ENCODE results near the gene ATF4. TPM values are rescaled to one million over a fixed set of nuclear protein-coding genes. Genes with fewer than 3 reads are reported as not detected.
A peak's percentile ranks its signal among the peaks of the same experiment; 100 is the strongest.

Gene ATF4
- total and polyA plus RNA-seq, 2 donors (not counting 3 experiments of a cell fraction or from before 2014, with no cell fraction given) = 312 to 668 TPM

GRCh38 chr22:39526736-39527171 is 6.4 kb downstream of the ATF4 start:
- ChIA-PET POLR2A (interaction anchor here (0.7 to 1.6 kb wide), 2 partner anchors 33 to 505 kb away, joined by 6 to 8 read pairs; no protein-coding TSS in a partner anchor), CTCF (interaction anchor here (1.8 to 6.4 kb wide), 2 partner anchors 12 to 29 kb away, joined by 5 to 130 read pairs; no protein-coding TSS in a partner anchor)
- no peak overlapping the region for H3K4me3 ChIP-seq (replicated peaks in 1 of 3; ENCODE audit: insufficient read depth in 1 of 3, low read depth in 1 of 3, low read length in 3 of 3)
- no peak for FAIRE-seq
- no peaks in the 10 kb centered on the region for H4K20me1 ChIP-seq (replicated peaks; ENCODE audit: control insufficient read depth, extremely low read depth, insufficient read depth, low read length)
- dilution Hi-C loops (cut with MboI; ENCODE audit: extremely low pct_ligation_motif_present, low sequenced_read_pairs) = no loop called here
- BruUV-seq (replicated peaks) = no TSS peak
- no peak overlapping the region for H2AFZ ChIP-seq (ENCODE audit: low read depth, low read length)
- intact Hi-C loops (cut with micrococcal nuclease) = loop anchor here (10.0 kb wide), 2 partner anchors 272 to 352 kb away; no protein-coding TSS in a partner anchor
- H3K27ac ChIP-seq (ENCODE audit: insufficient read depth, low read depth, low read length) = no peak overlapping the region
- no peak for TF ChIP-seq MAX (IDR thresholded peaks at IDR 0.05; ENCODE audit: insufficient read depth, insufficient read length)
- peak; percentile 26 for TF ChIP-seq POLR2AphosphoS5 (IDR thresholded peaks at IDR 0.05; ENCODE audit: insufficient read depth, low read depth, low read length)
- TF ChIP-seq POLR2A (IDR thresholded peaks at IDR 0.05; ENCODE audit: low read depth, low read length) = peak; percentile 47
- no peak for TF ChIP-seq GATA2 (IDR thresholded peaks at IDR 0.05; ENCODE audit: insufficient read depth, insufficient read length, low read depth, low read length)
- no peak for TF ChIP-seq EZH2 (IDR thresholded peaks at IDR 0.05; ENCODE audit: borderline replicate concordance, low read depth, low read length, severe bottlenecking)
- TF ChIP-seq FOS (IDR thresholded peaks at IDR 0.05; ENCODE audit: borderline replicate concordance, insufficient read depth, low read length) = no peak
- TF ChIP-seq, protein P1, sequence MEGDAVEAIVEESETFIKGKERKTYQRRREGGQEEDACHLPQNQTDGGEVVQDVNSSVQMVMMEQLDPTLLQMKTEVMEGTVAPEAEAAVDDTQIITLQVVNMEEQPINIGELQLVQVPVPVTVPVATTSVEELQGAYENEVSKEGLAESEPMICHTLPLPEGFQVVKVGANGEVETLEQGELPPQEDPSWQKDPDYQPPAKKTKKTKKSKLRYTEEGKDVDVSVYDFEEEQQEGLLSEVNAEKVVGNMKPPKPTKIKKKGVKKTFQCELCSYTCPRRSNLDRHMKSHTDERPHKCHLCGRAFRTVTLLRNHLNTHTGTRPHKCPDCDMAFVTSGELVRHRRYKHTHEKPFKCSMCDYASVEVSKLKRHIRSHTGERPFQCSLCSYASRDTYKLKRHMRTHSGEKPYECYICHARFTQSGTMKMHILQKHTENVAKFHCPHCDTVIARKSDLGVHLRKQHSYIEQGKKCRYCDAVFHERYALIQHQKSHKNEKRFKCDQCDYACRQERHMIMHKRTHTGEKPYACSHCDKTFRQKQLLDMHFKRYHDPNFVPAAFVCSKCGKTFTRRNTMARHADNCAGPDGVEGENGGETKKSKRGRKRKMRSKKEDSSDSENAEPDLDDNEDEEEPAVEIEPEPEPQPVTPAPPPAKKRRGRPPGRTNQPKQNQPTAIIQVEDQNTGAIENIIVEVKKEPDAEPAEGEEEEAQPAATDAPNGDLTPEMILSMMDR (IDR thresholded peaks at IDR 0.05; ENCODE audit: extremely low read depth in 1 of 2, insufficient read depth in 1 of 2, low read depth in 1 of 2, low read length in 2 of 2) = no peak
- no peak overlapping the region for H3K9ac ChIP-seq (replicated peaks; ENCODE audit: extremely low read depth, insufficient read depth, low read length)
- no peak for DNase-seq (ENCODE audit: low read depth, low spot score)
- H3K4me2 ChIP-seq (ENCODE audit: insufficient read depth, low read length) = no peak overlapping the region
- no peaks in the 10 kb centered on the region for H3K9me1 ChIP-seq (replicated peaks; ENCODE audit: control insufficient read depth, extremely low read depth, insufficient read depth, low read length)
- peaks cover 5 to 18% of the 10 kb centered on the region in 2 experiments for H3K36me3 ChIP-seq (ENCODE audit: control insufficient read depth in 2 of 2, extremely low read depth in 1 of 2, insufficient read depth in 2 of 2, low read length in 2 of 2)
- peaks cover 55% of the 10 kb centered on the region for H3K79me2 ChIP-seq (ENCODE audit: control insufficient read depth, insufficient read depth, low read length)
- peaks cover 30% of the 10 kb centered on the region for H3K4me1 ChIP-seq (ENCODE audit: control insufficient read depth, extremely low read depth, insufficient read depth, low read length)
- no peaks in the 10 kb centered on the region for H3K27me3 ChIP-seq (ENCODE audit: control insufficient read depth in 2 of 2, insufficient read depth in 2 of 2, low read length in 2 of 2)
- no peaks in the 10 kb centered on the region for H3K9me3 ChIP-seq (replicated peaks; ENCODE audit: control insufficient read depth, insufficient read depth, low read length)
